Inferior parietal cortex (tissue), 1 donor: Measurements from ENCODE around the gene CRADD.
"Not testable (repeated sequence)": the region's sequence is repeated elsewhere in the genome, so short reads cannot be mapped to it uniquely, and the experiment has no call there.

Source experiments
- DNase-seq: peaks from one replicate; pipeline ENCODE4 v3.0.0-alpha.2; 2016; ENCODE audit errors: extremely low spot score

CRADD gene

DNA sequence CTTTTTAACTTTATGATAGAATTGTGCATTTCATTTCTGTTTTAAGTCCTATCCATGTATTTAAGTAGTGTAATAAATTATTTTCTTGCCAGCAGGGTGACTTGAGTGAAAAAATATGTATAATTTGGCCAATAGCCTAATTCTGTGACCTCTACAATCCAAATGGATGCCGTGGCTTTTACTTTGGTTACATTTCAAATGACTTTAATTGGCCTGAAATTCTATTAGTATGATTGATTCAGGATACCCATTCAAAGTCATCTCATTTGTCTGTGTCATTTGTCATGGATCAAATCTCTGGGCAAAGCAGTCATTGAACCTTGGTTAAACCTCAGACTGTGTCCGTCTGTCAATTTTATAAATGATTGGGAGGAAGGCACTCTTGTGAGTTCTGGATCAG lies 29.6 kb downstream of the CRADD start:
- no peak for DNase-seq

DNA sequence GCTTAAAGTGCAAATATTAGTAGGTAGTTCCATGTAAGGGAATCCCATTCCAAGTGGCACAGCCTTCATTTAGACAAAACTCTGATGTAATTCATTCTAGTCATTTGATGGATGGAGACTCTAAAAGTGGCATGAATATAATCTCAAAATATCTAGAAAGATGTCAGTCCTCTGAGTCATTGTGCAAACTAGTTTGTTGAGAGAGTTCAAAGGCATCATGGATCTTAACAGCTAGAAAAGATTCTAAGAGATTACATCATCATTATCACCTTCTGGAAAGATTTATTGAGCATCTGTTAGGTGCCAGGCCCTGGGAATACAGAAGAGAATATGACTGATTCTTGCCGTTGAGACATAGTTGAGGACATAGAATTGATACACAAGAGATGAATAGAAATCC lies 30.7 kb downstream of the CRADD start:
- DNase-seq, result no peak

GRCh38 chr12:93708952-93709351 lies 31.8 kb downstream of the CRADD start:
- DNase-seq, result no peak

DNA sequence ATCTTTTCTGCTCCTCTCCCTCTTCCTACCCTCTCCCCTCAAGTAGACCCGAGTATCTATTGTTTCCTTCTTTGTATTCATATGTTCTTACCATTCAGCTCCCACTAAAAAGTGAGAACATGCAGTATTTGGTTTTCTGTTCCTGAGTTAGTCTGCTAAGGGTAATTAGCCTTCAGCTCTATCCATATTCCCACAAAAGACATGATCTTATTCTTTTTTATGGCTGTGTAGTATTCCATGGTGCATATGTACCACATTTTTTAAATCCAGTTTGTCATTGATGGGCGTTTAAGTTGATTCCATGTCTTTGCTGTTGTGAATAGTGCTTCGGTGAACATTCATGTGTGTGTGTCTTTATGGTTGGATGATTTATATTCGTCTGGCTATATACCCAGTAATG lies 32.2 kb downstream of the CRADD start:
- DNase-seq, result no peak

GRCh38 chr12:93710574-93710926 lies 33.4 kb downstream of the CRADD start:
- no peak for DNase-seq

- not testable (repeated sequence) for DNase-seq
Measured at GRCh38 chr12:93711502-93711901, 34.3 kb downstream of the CRADD start.

- no peak for DNase-seq
Measured at GRCh38 chr12:93712200-93712599, 35.0 kb downstream of the CRADD start.

DNA sequence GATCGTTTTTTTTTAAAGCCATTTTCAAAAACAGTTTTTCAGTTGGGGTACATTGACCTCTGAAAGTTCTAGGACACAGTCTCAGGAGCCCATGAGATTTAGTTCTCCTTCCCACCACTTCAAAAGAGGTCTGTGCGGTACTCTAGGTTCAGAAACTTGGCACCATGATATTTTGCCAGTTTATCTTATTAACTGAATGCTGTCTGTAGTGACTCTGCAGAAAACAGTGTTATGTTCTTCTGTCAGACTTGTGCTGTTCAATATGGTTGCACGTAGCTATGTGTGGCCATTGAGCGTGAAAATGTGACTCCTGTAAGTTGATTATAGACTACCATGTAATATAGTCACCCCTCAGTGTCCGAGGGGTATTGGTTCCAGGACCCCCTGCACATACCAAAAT lies 35.9 kb downstream of the CRADD start:
- no peak for DNase-seq

DNA sequence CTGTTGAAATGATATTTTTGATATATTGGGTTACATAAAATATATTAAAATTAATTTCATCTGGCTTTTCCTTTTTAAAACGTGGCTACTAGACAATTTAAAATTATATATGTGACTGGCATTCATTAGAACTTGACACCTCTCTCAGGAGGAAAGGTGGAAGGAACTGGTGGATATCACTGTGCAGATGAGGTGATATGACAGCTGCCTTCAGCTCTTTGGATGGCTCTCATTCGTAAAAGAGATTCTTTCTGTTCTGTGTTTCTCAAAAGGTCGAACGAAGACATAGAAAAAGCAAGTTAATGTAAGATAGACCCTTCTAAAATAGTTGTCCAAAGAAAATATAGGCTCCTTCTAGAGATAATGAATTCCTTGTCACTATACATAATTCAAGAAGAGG lies 36.6 kb downstream of the CRADD start:
- DNase-seq, result no peak

DNA sequence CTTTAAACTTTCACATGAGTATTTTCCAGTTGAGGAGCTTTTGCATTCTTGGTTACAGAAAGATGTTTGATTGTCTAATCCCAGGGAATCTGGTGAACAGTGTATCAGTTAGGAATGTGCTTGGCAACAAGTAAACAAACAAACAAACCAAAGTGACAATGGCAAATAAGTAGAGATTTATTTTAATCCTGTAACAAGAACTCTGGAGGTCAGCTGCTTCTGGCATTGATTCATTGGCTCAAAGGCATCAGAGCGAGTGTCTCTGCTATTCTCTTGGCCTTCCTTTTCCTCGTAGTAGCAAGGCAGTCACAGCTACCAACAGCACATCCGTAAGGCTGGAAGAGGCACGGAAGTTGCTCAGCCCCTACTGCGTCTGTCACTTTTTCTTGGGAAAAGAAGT lies 37.2 kb downstream of the CRADD start:
- no peak for DNase-seq

GRCh38 chr12:93719710-93720109 lies 42.5 kb downstream of the CRADD start:
- DNase-seq, result no peak

DNA sequence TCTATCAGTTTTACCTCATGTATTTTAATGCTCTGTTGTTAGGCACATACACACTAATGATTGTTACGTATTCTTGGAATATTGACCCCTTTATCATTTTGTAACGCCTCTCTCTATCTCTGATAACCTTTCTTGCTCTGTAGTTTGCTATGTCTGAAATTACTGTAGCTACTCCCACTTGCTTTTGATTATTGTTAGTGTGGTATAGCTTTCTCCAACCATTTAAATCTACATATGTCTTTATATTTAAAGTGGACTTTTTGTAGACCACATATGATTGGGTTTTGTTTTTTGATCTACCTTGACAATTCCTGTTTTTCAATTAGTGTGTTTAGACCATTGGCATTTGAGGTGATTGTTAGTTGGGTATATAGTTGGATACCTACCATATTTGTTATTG lies 43.4 kb downstream of the CRADD start:
- DNase-seq, result no peak

- no peak for DNase-seq
Measured at GRCh38 chr12:93722179-93722578, 45.0 kb downstream of the CRADD start.

DNA sequence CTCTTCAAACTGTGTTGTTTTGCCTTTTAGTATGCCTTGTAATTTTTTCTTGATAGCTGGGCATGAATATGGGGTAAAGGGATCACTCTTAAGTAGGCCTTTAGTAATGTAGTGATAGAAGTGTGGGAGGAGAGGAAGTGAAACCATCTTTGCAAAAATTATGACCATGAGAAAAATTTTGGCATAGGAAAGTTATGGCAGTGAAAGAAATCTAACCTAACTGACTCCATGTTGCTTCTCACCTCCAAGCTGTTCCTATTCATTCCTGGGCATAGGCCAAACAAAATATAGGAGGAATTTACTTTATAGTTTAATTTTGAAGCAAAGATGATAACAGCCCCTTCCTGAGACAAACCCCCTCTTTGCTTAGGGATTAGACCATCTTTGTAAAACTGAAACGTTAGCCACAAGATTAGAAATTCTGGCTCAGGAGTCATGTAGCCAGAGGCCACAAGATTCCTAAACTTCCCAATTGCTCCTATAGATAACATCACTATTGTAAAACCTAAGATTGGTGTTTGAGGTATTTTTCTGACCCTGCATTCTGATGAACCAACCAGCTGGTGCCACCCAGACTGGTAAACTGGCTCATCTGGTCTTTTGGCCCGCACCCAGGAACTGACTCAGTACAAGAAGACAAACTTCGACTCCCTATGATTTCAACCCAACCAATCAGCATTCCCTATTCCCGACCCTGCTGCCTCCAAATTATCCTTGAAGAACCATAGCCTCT lies 45.8 kb downstream of the CRADD start:
- DNase-seq, result no peak

GRCh38 chr12:93723568-93723930 lies 46.4 kb downstream of the CRADD start:
- DNase-seq, result no peak

DNA sequence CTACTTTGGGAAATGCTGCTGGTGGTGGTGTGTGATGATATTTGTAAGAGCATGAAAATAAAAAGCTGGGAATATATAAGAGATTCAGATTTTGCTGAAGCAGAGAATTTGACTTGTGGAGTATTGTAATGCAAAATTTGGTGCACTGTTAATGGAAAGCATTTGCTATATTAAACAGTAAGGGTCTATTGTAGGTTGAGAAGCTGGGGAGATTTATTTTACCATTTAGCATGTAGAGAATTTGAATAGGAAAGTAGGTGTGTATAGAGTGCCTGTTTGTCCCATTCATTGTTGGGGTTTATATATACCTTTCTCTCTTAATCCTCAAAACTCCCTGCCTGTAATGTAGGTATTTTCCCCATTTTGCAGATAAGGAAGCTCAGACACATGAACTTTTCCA lies 48.4 kb downstream of the CRADD start:
- DNase-seq, result no peak

DNA sequence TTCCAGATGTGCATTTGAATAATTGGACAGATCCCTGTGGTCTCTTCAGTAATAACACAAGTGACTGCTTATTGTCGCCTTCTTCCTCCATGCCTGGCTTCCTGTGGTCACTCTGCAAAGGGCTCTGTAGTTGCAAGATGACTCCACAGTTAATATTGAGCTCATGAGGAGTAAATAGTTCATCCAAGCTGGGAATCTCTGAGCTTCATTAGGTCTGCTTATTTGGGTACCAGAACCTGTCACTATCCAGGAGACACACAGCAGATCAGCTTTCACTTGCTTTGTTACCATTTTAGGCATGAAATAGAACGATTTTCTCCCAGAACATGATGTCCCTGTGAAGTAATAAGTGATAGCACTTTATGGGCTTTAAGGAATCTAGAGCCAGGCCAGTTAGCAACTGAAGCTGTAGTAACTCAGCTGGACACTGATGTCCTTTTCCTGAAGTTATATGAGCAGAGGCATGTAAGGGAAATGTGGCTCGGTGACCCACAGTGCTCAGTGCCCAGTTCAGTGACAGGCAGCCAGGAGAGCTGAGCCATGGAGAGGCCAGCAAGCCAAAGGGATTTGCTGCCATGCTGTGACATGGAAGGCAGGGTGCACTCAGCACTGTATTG lies 50.1 kb downstream of the CRADD start:
- no peak for DNase-seq

GRCh38 chr12:93727911-93728310 lies 50.7 kb downstream of the CRADD start:
- DNase-seq, result no peak

GRCh38 chr12:93729934-93730333 lies 52.8 kb downstream of the CRADD start:
- no peak for DNase-seq

- no peak for DNase-seq
Measured at GRCh38 chr12:93733358-93733757, 56.2 kb downstream of the CRADD start.

DNA sequence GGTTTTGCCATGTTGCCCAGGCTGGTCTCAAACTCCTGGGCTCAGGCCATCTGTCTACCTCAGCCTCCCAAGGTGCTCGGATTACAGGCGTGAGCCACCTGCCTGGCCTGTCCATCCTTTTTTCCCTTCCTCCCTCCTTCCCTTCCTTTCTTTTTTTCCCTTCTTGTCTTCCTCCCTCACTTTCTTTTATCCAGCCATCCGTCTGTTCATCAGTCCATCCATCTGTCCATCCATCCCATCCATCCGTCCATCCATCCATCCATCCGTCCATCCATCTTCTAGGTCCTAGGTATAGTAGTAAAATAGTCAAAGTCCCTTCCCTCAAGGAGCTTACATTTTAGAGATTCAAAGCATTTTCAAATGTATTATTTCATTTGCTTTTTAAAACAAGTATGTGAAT lies 56.8 kb downstream of the CRADD start:
- no peak for DNase-seq

GRCh38 chr12:93734784-93735183 lies 57.6 kb downstream of the CRADD start:
- no peak for DNase-seq

- DNase-seq, result no peak
Measured at GRCh38 chr12:93736640-93737178, 59.5 kb downstream of the CRADD start.
